Prostate gland (tissue), 2 donors: ENCODE measurements around the gene SHISA4.

ENCODE experiments used
- CTCF ChIP-seq, 4 experiments: fragments of 200-600 bp in 2 of 4; fragments of 450-650 bp in 2 of 4; sonication (generic) in 2 of 4; IDR thresholded peaks; 1 replicate in 3 of 4; 2 replicates in 1 of 4; pipeline ENCODE4 v1.5.1; 2016 to 2019; ENCODE audit warnings: antibody characterized with exemption in 4 of 4, mild to moderate bottlenecking in 2 of 4, moderate library complexity in 2 of 4
- POLR2A ChIP-seq: fragments of 450-650 bp; IDR thresholded peaks from one replicate; pipeline ENCODE4 v1.6.1; 2016; ENCODE audit warnings: antibody characterized with exemption, mild to moderate bottlenecking

GRCh38 chr1:201887116-201887866 is 1.4 kb upstream of the SHISA4 start:
- TF ChIP-seq CTCF (IDR thresholded peaks at IDR 0.05) (no peak), POLR2A (no peak)
